Measurements from ENCODE around the gene HNRNPF.
"Not testable (repeated sequence)": the region's sequence is repeated elsewhere in the genome, so short reads cannot be mapped to it uniquely, and the experiment has no call there.

The HNRNPF gene

GRCh38 chr10:43348511-43349312 lies 60.3 kb downstream of the HNRNPF start:
- DNase-seq (ENCODE audit: low spot score): peak; percentile 91

GRCh38 chr10:43347997-43348396 lies 61.0 kb downstream of the HNRNPF start:
- DNase-seq (ENCODE audit: low spot score): no peak

GRCh38 chr10:43344051-43344450 lies 64.9 kb downstream of the HNRNPF start:
- no peak for DNase-seq (ENCODE audit: low spot score)

- DNase-seq (ENCODE audit: low spot score): no peak
Measured at GRCh38 chr10:43343126-43343525, 65.9 kb downstream of the HNRNPF start.

- no peak for DNase-seq (ENCODE audit: low spot score)
Measured at GRCh38 chr10:43342279-43343125, 66.5 kb downstream of the HNRNPF start.

- DNase-seq (ENCODE audit: low spot score): no peak
Measured at GRCh38 chr10:43341450-43341849, 67.5 kb downstream of the HNRNPF start.

- no peak for DNase-seq (ENCODE audit: low spot score)
Measured at GRCh38 chr10:43340619-43341018, 68.4 kb downstream of the HNRNPF start.

- no peak for DNase-seq (ENCODE audit: low spot score)
Measured at GRCh38 chr10:43340101-43340500, 68.9 kb downstream of the HNRNPF start.

GRCh38 chr10:43339136-43339535 lies 69.8 kb downstream of the HNRNPF start:
- DNase-seq (ENCODE audit: low spot score): no peak

- no peak for DNase-seq (ENCODE audit: low spot score)
Measured at GRCh38 chr10:43338117-43338516, 70.9 kb downstream of the HNRNPF start.

GRCh38 chr10:43337536-43337935 lies 71.5 kb downstream of the HNRNPF start:
- not testable (repeated sequence) for DNase-seq (ENCODE audit: low spot score)

GRCh38 chr10:43336641-43337318 lies 72.2 kb downstream of the HNRNPF start:
- DNase-seq (ENCODE audit: low spot score): no peak

GRCh38 chr10:43336061-43336460 lies 72.9 kb downstream of the HNRNPF start:
- no peak for DNase-seq (ENCODE audit: low spot score)
